Stimulated activated CD4-positive, alpha-beta T cell treated with anti-CD3 and anti-CD28 coated beads, Interleukin-4, amount 100 ng/mL, for 24 hours (primary cell): ENCODE measurements around the gene MMD2.
"Not testable (repeated sequence)": the region's sequence is repeated elsewhere in the genome, so short reads cannot be mapped to it uniquely, and the experiment has no call there.

Experiments
- DNase-seq: peaks from one replicate; pipeline ENCODE4 v3.0.0-alpha.2; 2020

Gene MMD2

DNA sequence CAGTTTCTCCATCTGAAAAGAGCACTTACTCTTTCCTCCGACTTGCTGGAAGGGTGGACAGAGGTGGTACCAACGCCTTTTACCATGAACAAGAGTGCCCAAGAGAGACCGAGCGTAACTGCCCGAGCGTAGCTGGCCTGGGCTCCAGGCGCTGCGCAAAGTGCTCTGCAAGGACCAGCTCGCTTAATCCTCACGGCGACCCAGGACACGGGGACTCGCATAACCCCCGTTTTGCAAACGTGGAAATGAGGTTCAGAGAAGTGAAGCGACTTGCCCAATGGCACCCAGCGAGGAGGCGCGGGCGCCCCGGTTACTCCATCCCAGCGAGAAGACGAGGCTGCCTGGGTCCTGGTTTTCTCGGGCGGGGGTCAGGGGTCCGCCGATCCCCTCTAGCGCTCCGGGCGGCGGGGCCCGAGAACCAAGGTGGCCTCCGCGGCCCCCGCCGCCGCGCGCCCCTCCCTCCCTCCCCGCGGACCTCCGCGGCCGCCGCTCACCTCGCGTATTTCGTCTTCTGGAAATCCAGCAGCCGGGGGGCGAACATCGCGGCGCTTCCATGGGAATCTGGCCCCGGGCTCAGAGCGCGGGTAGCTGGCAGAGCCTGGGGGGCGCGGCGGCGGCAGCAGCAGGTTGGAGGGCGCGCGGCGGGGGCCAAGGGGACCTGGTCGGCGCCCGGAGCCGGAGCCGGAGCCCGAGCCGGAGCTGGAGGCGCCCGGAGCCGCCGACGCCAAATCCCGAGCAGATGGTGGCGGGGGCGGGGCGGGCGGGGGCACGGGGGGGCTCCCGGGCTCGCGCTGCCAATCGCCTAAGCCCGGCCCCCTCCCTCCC is at the start of gene MMD2:
MMD2 (minus strand) TSS at position 711 of the 825 bp plus-strand sequence; CDS start at position 541, 170 bp downstream.
- DNase-seq = no peak

GRCh38 chr7:5005066-5005465 is 46.1 kb upstream of the MMD2 start:
- no peak for DNase-seq

GRCh38 chr7:5001911-5002310 is 42.9 kb upstream of the MMD2 start:
- DNase-seq = no peak

- DNase-seq = no peak
These were observed 42.0 kb upstream of the MMD2 start for GRCh38 chr7:5001003-5001402.

DNA sequence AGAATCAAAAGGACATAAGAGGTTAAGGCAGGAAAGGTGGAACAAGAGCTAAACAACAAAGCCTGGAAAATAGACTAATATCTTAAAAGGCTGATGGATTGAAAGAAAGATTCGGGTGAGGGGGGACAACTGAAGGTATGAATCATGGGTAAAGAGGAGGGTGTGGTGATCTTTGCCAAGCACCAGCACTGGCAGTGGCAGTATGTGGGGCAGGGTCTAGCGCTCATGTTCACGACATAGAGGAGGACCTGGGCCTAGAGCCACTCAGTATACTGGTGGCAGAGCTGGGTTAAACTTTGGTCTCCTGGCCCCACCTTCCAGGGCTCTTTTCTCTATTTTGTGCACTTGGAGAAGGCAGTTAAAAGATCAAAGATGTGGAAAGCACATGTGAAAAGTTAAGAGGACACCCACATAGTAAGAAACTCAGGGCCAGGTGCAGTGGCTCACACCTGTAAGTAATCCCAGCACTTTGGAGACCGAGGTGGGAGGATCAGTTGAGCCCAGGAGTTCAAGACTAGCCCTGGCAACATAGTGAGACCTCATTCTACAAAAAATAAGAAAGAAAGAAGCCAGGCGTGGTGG is 40.5 kb upstream of the MMD2 start:
- DNase-seq = no peak

- no peak for DNase-seq
These were observed 39.9 kb upstream of the MMD2 start for GRCh38 chr7:4998910-4999309.

DNA sequence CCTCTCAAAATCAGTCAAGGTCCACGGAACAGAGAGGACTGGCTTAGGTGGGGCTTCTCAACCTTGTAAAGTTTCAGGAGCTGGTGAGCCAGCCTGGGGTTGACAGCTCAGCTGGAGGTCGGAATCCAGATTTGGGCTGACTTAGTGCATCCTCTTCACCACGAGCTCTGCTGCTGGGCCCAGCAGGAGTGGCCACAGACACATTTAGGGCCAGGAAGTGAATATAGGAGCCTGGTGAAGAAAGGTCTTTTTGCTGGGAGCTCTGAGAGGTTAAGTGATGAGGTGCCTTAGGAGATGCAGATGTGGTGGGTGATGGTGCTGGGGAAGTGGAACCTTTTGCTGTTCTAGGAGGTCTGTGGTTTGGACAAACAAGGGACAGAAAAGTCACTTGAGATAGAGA is 39.3 kb upstream of the MMD2 start:
- DNase-seq = no peak

GRCh38 chr7:4996696-4997222 is 37.8 kb upstream of the MMD2 start:
- no peak for DNase-seq

GRCh38 chr7:4995429-4995969 is 36.5 kb upstream of the MMD2 start:
- DNase-seq = no peak

GRCh38 chr7:4993471-4993870 is 34.5 kb upstream of the MMD2 start:
- no peak for DNase-seq

GRCh38 chr7:4982741-4983140 is 23.8 kb upstream of the MMD2 start:
- peak; percentile 19 for DNase-seq

GRCh38 chr7:4981295-4981890 is 22.4 kb upstream of the MMD2 start:
- DNase-seq = not testable (repeated sequence)

DNA sequence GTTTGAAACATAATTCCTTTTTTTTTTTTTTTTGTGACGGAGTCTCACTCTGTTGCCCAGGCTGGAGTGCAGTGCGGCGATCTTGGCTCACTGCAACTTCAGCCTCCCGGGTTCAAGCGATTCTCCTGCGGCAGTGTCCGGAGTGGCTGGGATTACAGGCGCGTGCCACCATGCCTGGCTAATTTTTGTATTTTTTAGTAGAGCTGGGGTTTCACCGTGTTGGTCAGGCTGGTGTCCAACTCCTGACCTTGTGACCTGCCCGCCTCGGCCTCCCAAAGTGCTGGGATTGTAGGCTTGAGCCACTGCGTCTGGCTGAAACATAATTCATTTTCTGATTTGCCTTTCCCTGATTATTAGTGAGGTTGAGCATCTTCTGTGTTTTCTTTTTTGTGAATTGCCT is 16.6 kb upstream of the MMD2 start:
- not testable (repeated sequence) for DNase-seq

GRCh38 chr7:4973728-4974198 is 14.8 kb upstream of the MMD2 start:
- peak; percentile 94 for DNase-seq

- not testable (repeated sequence) for DNase-seq
These were observed 13.5 kb upstream of the MMD2 start for GRCh38 chr7:4972446-4972845.

DNA sequence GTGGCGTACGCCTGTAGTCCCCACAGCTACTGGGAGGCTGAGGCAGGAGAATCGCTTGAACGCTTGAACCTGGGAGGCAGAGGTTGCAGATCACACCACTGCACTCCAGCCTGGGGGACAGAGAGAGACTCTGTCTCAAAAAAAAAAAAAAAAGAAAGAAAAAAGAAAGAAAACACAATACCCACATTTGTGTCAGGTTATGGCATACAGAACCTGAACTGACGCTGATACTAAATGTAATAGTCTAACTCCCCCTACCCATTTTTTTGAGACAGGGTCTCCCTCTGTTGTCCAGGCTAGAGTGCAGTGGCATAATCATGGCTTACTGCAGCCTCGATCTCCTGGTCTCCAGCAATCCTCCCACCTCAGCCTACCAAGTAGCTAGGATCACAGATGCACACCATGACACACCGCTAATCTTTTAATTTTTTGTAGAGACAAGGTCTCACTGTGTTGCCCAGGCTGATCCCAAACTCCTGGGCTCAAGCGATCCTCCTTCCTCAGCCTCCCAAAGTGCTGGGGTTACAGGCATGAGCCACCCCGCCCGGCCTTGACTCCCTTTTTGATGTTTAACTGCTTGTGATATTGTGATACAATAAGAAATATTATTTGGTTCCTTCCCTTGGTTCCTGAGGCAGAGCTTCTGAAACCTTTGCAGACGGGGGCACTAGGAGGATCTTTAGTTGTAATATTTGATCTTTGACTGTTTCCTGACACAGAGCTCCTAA is 6.5 kb upstream of the MMD2 start:
- no peak for DNase-seq

DNA sequence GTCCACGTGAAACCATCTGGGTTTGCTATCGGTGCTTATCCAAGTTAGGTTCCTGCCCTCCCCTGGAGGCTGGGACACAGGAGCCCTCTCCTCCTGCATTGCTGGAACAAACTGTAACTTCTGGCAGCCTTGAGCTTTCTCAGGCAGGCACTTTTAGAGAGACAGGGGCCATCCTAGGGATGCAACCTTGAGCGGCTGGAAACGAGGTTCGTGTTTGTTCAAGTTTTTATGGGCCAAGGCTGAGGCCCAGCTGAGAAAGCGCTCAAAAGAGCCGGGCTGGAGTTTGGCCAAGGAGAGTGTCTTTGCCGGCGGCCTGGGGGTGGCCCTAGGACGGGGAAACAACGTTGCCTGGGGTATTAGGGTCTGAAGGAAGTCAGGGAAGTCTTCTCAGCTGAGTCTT is 5.5 kb upstream of the MMD2 start:
- DNase-seq = no peak

- DNase-seq = no peak
These were observed 4.1 kb upstream of the MMD2 start for GRCh38 chr7:4962872-4963775.

- no peak for DNase-seq
These were observed 1.4 kb upstream of the MMD2 start for GRCh38 chr7:4960363-4960762.

DNA sequence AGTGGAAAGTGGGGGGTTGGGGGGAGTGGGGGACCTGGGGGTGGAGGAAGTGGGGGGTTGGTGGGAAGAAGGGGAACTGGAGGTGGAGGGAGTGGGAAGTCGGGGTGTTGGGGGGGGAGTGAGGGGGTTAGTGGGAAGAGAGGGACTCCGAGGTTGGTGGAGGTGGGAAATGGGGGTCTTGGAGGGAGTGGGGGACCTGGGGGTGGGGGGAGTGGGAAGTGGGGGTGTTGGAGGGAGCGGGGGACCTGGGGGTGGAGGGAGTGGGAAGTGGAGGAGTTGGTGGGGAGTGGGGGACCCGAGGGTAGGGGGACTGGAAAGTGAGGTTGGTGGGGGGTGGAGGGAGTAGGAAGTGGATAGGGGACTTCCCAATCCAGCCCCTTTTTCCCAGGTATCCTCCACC is 906 bp upstream of the MMD2 start:
- DNase-seq = no peak

GRCh38 chr7:4959306-4959705 is 319 bp upstream of the MMD2 start:
- DNase-seq = no peak
